OCI-LY7 (cell line): ENCODE results near the gene GRB10. TPM values are rescaled to one million over a fixed set of nuclear protein-coding genes. Genes with fewer than 3 reads are reported as not detected.

Experiments
- BruUV-seq: library from RNA; stranded (reverse); fragments of 400-500 nt; replicated peaks from 2 replicates; lab custom pipeline; 2021; lab: Mats Ljungman, UMichigan
- CTCF ChIA-PET: fragments of 300-600 bp; sonication (Branson Sonifier 250); formaldehyde crosslinking; loops from one replicate; lab custom pipeline; 2022; ENCODE audit warnings: antibody characterized with exemption; ENCODE audit not compliant: unreplicated experiment; lab: Charles Lee
- POLR2A ChIA-PET: fragments of 300-600 bp; sonication (Branson Sonifier 250); formaldehyde crosslinking; loops from one replicate; lab custom pipeline; 2022; ENCODE audit warnings: antibody characterized with exemption; lab: Charles Lee
- DNase-seq: peaks from one replicate; pipeline ENCODE4 v3.0.0-alpha.2; 2015; ENCODE audit warnings: low spot score
- H2AFZ ChIP-seq: fragments of 200-600 bp; sonication (generic), shearing (Covaris generic); 2 replicates; pipeline ENCODE4 v1.6.1; 2014; ENCODE audit warnings: mild to moderate bottlenecking, antibody characterized with exemption, low read length, moderate library complexity
- H3K27ac ChIP-seq: fragments of 200-600 bp; sonication (generic); 2 replicates; pipeline ENCODE4 v1.5.1; 2014; ENCODE audit warnings: mixed run types, low read depth, mild to moderate bottlenecking, moderate library complexity, low read length, inconsistent platforms; ENCODE audit not compliant: poor library complexity, severe bottlenecking
- H3K36me3 ChIP-seq: fragments of 200-600 bp; sonication (generic); 2 replicates; pipeline ENCODE4 v1.6.1; 2014; ENCODE audit warnings: mild to moderate bottlenecking, antibody characterized with exemption, low read length, moderate library complexity, mixed read lengths; ENCODE audit not compliant: insufficient read depth
- H3K4me1 ChIP-seq: fragments of 200-600 bp; sonication (generic); 2 replicates; pipeline ENCODE4 v1.5.1; 2014; ENCODE audit warnings: mild to moderate bottlenecking, low read length; ENCODE audit not compliant: insufficient read depth, poor library complexity, severe bottlenecking
- H3K4me2 ChIP-seq: fragments of 200-600 bp; sonication (generic); 2 replicates; pipeline ENCODE4 v1.6.1; 2014; ENCODE audit warnings: mild to moderate bottlenecking, low read length
- H3K4me3 ChIP-seq: fragments of 200-600 bp; sonication (generic); 2 replicates; pipeline ENCODE4 v1.5.1; 2014; ENCODE audit warnings: mild to moderate bottlenecking, low read depth, low read length; ENCODE audit not compliant: poor library complexity, severe bottlenecking
- H3K79me2 ChIP-seq: fragments of 200-600 bp; sonication (generic); 2 replicates; pipeline ENCODE4 v1.6.1; 2016; ENCODE audit warnings: low read depth, mild to moderate bottlenecking, low read length, moderate library complexity, mixed read lengths; ENCODE audit not compliant: insufficient read depth
- H3K9me2 ChIP-seq: fragments of 200-600 bp; sonication (generic); 2 replicates; pipeline ENCODE4 v1.6.1; 2016; ENCODE audit warnings: mild to moderate bottlenecking, low read length, mixed read lengths; ENCODE audit not compliant: insufficient read depth
- H3K9me3 ChIP-seq: fragments of 200-600 bp; sonication (generic); 2 replicates; pipeline ENCODE4 v1.6.1; 2014; ENCODE audit warnings: mild to moderate bottlenecking, mixed run types, low read length, mixed read lengths
- H4K20me1 ChIP-seq: fragments of 200-600 bp; sonication (generic); 2 replicates; pipeline ENCODE4 v1.6.1; 2014; ENCODE audit warnings: mild to moderate bottlenecking, antibody characterized with exemption, low read length, moderate library complexity, mixed read lengths; ENCODE audit not compliant: insufficient read depth
- EZH2phosphoT487 ChIP-seq: fragments of 200-600 bp; sonication (generic); IDR thresholded peaks from 2 replicates; pipeline ENCODE4 v1.6.1; 2018; ENCODE audit warnings: low read depth, borderline replicate concordance, mild to moderate bottlenecking, mixed run types, antibody characterized with exemption, low read length, moderate library complexity, mixed read lengths
- intact Hi-C: fragments of 100-400 bp; cut with micrococcal nuclease; formaldehyde crosslinking; loops from one replicate; pipeline ENCODE4 v1.10.0; 2022; ENCODE audit not compliant: unreplicated experiment
- total RNA-seq, 2 experiments: library from RNA; depleted of rRNA in 1 of 2; stranded (reverse); fragments of >200 nt in 1 of 2; shearing (Covaris generic) in 1 of 2; gene quantifications; 2 replicates each; pipeline ENCODE4 v1.2.3, GENCODE V29; 2014 to 2022
- TF ChIP-seq, protein P1 (sequence below): fragments of 200-600 bp; sonication (generic); conservative IDR thresholded peaks from 2 replicates; pipeline ENCODE4 v1.5.1; 2014; ENCODE audit warnings: mild to moderate bottlenecking, antibody characterized with exemption, low read length, moderate library complexity, mixed read lengths

The GRB10 gene
- total RNA-seq, 2 experiments from 2014 or later = not detected

DNA sequence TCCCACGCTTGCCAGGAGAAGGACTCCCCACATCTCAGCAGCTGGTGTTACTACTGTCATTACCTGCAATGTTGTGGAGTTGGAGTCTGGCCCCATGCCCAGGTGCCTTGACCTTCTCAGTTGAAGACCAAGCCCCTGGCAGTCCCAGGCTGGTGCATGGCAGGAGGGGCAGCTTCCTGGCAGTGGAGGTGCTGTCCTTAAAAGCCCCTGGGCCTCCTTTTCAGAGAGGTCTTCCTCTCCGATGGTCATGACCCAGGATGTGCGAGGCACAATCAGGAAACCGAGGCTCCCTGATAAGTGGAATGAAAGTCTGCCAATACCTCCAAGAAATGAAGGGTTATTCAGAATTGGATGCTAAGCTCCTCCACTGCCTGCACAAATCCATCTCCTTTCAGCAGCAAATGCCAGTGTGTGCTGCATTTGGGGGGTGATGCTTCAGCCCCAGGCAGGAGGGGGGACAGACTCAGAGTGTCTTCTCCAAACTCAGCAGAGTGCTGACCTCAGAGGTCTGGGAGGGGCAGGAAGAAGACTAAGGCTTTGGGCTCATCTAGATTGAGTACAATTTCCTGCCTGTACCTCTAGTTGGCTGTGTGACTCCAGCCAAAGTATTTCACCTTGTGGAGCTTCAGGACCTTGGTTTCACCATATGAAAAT is 120.5 kb downstream of the GRB10 start:
- POLR2A ChIA-PET = interaction anchor here (0.7 kb wide), 1 partner anchor 22 kb away, joined by 3 read pairs; no protein-coding TSS in a partner anchor
- H3K4me1 ChIP-seq = peaks cover 7% of the 10 kb centered on the region
- TF ChIP-seq, protein P1, sequence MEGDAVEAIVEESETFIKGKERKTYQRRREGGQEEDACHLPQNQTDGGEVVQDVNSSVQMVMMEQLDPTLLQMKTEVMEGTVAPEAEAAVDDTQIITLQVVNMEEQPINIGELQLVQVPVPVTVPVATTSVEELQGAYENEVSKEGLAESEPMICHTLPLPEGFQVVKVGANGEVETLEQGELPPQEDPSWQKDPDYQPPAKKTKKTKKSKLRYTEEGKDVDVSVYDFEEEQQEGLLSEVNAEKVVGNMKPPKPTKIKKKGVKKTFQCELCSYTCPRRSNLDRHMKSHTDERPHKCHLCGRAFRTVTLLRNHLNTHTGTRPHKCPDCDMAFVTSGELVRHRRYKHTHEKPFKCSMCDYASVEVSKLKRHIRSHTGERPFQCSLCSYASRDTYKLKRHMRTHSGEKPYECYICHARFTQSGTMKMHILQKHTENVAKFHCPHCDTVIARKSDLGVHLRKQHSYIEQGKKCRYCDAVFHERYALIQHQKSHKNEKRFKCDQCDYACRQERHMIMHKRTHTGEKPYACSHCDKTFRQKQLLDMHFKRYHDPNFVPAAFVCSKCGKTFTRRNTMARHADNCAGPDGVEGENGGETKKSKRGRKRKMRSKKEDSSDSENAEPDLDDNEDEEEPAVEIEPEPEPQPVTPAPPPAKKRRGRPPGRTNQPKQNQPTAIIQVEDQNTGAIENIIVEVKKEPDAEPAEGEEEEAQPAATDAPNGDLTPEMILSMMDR = no peak
- TF ChIP-seq EZH2phosphoT487 = no peak
- CTCF ChIA-PET = no interaction called here
- no peaks in the 10 kb centered on the region for H4K20me1 ChIP-seq
- H3K79me2 ChIP-seq = no peaks in the 10 kb centered on the region
- H3K9me2 ChIP-seq = no peaks in the 10 kb centered on the region
- H3K4me3 ChIP-seq = no peak overlapping the region
- intact Hi-C loops = loop anchor here (10.0 kb wide), 1 partner anchor 57 kb away; no protein-coding TSS in a partner anchor
- no peak overlapping the region for H3K4me2 ChIP-seq
- DNase-seq = no peak
- no peak overlapping the region for H3K27ac ChIP-seq
- H2AFZ ChIP-seq = no peak overlapping the region
- no peaks in the 10 kb centered on the region for H3K36me3 ChIP-seq
- no peaks in the 10 kb centered on the region for H3K9me3 ChIP-seq
- BruUV-seq = no TSS peak

DNA sequence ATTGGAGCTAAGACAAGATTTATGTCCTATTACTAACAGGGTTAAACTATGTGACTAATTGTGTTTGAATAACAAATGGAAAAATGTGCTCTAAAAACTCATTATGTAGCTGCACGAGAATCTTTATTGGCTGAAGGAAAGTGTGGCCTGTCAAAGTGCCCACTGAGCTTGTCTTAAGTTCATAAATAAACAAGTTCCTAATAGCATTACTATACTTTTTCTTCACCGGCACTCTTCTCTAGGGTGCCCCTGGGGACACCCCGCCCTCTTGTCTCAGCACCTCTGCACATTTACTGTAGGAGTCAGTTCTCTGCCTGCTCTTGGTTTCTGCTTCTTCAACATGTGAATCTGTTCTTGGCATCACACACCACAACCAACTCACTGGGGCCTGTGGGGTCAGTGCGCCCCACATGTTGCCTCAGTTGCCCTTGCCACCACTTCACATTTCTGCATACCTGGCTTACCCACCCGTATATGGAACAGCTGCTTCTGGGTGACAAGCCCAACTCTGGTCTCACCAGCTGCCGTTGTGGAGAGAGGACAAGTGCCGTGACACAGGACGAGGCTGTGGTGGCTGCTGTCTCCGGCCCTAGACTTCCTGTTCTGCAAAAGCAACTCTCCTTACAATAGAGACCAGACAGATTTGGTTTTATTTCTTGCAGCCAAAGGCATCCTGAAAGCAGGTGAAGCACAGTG is 121.2 kb downstream of the GRB10 start:
- Histone ChIP-seq H3K4me3 (no peak overlapping the region), H3K9me3 (no peaks in the 10 kb centered on the region), H3K79me2 (no peaks in the 10 kb centered on the region), H3K4me1 (peaks cover 14% of the 10 kb centered on the region), H3K27ac (no peak overlapping the region), H3K4me2 (no peak overlapping the region), H3K9me2 (no peaks in the 10 kb centered on the region), H4K20me1 (no peaks in the 10 kb centered on the region), H2AFZ (no peak overlapping the region), H3K36me3 (no peaks in the 10 kb centered on the region)
- intact Hi-C loops = loop anchor here (10.0 kb wide), 1 partner anchor 57 kb away; no protein-coding TSS in a partner anchor
- CTCF ChIA-PET = no interaction called here
- DNase-seq = peak; percentile 17
- BruUV-seq = no TSS peak
- no peak for TF ChIP-seq EZH2phosphoT487
- TF ChIP-seq, protein P1 = no peak
- POLR2A ChIA-PET = no interaction called here

DNA sequence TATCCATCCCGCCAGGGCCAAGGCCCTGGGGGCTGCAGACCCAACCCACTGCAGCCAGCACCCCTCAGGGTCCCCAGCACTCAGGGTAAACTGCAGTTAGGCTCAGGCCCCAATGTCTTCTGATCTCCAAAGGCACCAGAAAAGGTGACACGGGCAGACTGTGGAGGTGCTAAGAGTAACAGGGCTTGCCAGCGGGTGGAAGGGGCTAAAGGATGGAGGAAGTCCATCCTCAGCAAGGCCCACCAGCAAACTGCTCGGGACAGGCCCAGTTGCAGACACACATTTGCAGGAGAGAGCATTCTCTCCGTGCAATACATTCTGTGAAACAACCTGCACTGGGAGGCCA is 121.9 kb downstream of the GRB10 start:
- ChIA-PET POLR2A (no interaction called here), CTCF (no interaction called here)
- DNase-seq = no peak
- Histone ChIP-seq H3K4me1 (peaks cover 15% of the 10 kb centered on the region), H2AFZ (no peak overlapping the region), H4K20me1 (no peaks in the 10 kb centered on the region), H3K4me2 (no peak overlapping the region), H3K9me2 (no peaks in the 10 kb centered on the region), H3K27ac (no peak overlapping the region), H3K9me3 (no peaks in the 10 kb centered on the region), H3K4me3 (no peak overlapping the region), H3K79me2 (no peaks in the 10 kb centered on the region), H3K36me3 (no peaks in the 10 kb centered on the region)
- TF ChIP-seq, protein P1 = no peak
- no peak for TF ChIP-seq EZH2phosphoT487
- BruUV-seq = no TSS peak
- intact Hi-C loops = loop anchor here (10.0 kb wide), 1 partner anchor 56 kb away; no protein-coding TSS in a partner anchor
